Peyer's patch (tissue), 4 donors: ENCODE measurements around the gene LUZP1.

Experiments
- POLR2A ChIP-seq, 2 donors: fragments of 450-650 bp; IDR thresholded peaks; one replicate each; pipeline ENCODE4 v1.5.1; 2017; ENCODE audit warnings: antibody characterized with exemption in 2 of 2, mild to moderate bottlenecking in 2 of 2, moderate library complexity in 2 of 2
- TF ChIP-seq, protein P1 (sequence below), 6 experiments: fragments of 450-650 bp in 4 of 6; fragments of 200-600 bp in 2 of 6; sonication (generic) in 1 of 6; IDR thresholded peaks; one replicate each; pipeline ENCODE4 v1.5.1; 2017 to 2019; ENCODE audit warnings: antibody characterized with exemption in 6 of 6, mild to moderate bottlenecking in 3 of 6, moderate library complexity in 1 of 6

DNA sequence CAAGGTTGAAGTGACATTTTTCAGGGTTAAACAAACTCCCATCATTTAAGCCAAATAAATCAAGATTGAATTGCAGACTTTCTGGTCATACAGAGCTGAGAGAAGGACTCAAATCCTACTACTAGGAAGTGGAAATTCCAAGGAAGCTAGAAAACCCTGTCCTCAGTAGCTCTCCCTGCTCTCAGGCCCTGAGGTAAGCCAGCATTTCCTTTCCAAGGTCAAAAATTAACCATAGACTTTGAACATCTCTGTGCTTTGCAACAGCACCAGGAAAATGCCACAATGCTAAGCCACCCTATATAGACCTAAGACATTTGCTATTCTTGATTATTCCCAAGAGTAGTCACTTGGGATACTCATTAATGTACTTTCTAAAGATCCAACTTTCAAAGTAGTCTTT lies 45.1 kb downstream of the LUZP1 start:
- TF ChIP-seq, protein P1, sequence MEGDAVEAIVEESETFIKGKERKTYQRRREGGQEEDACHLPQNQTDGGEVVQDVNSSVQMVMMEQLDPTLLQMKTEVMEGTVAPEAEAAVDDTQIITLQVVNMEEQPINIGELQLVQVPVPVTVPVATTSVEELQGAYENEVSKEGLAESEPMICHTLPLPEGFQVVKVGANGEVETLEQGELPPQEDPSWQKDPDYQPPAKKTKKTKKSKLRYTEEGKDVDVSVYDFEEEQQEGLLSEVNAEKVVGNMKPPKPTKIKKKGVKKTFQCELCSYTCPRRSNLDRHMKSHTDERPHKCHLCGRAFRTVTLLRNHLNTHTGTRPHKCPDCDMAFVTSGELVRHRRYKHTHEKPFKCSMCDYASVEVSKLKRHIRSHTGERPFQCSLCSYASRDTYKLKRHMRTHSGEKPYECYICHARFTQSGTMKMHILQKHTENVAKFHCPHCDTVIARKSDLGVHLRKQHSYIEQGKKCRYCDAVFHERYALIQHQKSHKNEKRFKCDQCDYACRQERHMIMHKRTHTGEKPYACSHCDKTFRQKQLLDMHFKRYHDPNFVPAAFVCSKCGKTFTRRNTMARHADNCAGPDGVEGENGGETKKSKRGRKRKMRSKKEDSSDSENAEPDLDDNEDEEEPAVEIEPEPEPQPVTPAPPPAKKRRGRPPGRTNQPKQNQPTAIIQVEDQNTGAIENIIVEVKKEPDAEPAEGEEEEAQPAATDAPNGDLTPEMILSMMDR (IDR thresholded peaks at IDR 0.05) = no peak
- no peak for TF ChIP-seq POLR2A (IDR thresholded peaks at IDR 0.05)
